Stimulated activated CD8-positive, alpha-beta memory T cell treated with anti-CD3 and anti-CD28 coated beads, Interleukin-4, amount 100 ng/mL, for 1 hour (primary cell): Measurements from ENCODE around the gene SBF2.

Source experiments
- DNase-seq, 2 donors: peaks; one replicate each; pipeline ENCODE4 v3.0.0-alpha.2; 2020; ENCODE audit warnings: low read depth in 2 of 2, low spot score in 1 of 2

Gene SBF2

GRCh38 chr11:9731256-9731655 is 562.8 kb downstream of the SBF2 start:
- no peak for DNase-seq
